ENCODE results near the gene NFIA. TPM values are rescaled to one million over a fixed set of nuclear protein-coding genes. Genes with fewer than 3 reads are reported as not detected.

NFIA gene
- total RNA-seq, 1 experiment from 2014 or later = 0.35 TPM

GRCh38 chr1:61300899-61301298 is 218.5 kb downstream of the NFIA start:
- Histone ChIP-seq H3K9ac (ENCODE audit: extremely low read depth, insufficient read length, low read length) (no peak overlapping the region), H4K8ac (replicated peaks; ENCODE audit: insufficient read length, low read depth, low read length) (no peak overlapping the region), H3K4me1 (ENCODE audit: insufficient read depth, low read length) (peaks cover 12% of the 10 kb centered on the region), H3K23me2 (ENCODE audit: insufficient read length, low read depth, low read length, poor library complexity, severe bottlenecking) (no peaks in the 10 kb centered on the region), H3K4me2 (ENCODE audit: insufficient read depth, insufficient read length, low read length) (no peak overlapping the region), H2BK15ac (ENCODE audit: low read depth, low read length) (no peak overlapping the region), H3T11ph (ENCODE audit: low read length) (no peak overlapping the region), H3K18ac (ENCODE audit: insufficient read length, low read depth, low read length) (no peak overlapping the region), H2BK20ac (ENCODE audit: low read depth, low read length, poor library complexity, severe bottlenecking) (no peak overlapping the region), H4K91ac (ENCODE audit: insufficient read length, low read depth, low read length) (no peak overlapping the region), H3K79me1 (ENCODE audit: insufficient read depth, low read depth, low read length, poor library complexity, severe bottlenecking) (no peaks in the 10 kb centered on the region), H4K5ac (ENCODE audit: insufficient read length, low read depth, low read length) (no peak overlapping the region), H2AFZ (ENCODE audit: low read length) (no peak overlapping the region), H3K4ac (ENCODE audit: low read depth, low read length) (no peak overlapping the region), H3K9me3 (ENCODE audit: control insufficient read depth, low read depth, low read length) (no peaks in the 10 kb centered on the region), H3K27ac (ENCODE audit: insufficient read length, low read depth, low read length) (no peak overlapping the region), H2AK5ac (ENCODE audit: insufficient read length, low read length) (no peak overlapping the region), H3K56ac (ENCODE audit: insufficient read length, low read depth, low read length) (no peak overlapping the region), H2BK12ac (ENCODE audit: insufficient read length, low read depth, low read length) (no peak overlapping the region), H3K79me2 (ENCODE audit: insufficient read depth, low read length) (no peaks in the 10 kb centered on the region), H2BK5ac (ENCODE audit: insufficient read length, low read length) (no peak overlapping the region), H4K20me1 (ENCODE audit: control insufficient read depth, insufficient read depth, insufficient read length) (no peaks in the 10 kb centered on the region), H2BK120ac (ENCODE audit: low read depth, low read length, poor library complexity, severe bottlenecking) (no peak overlapping the region), H3K23ac (ENCODE audit: insufficient read length, low read depth, low read length) (no peak overlapping the region), H3K27me3 (ENCODE audit: insufficient read depth, low read length) (no peaks in the 10 kb centered on the region), H3K14ac (ENCODE audit: insufficient read depth, low read length) (no peak overlapping the region)
- Mint-ChIP-seq H3K4me1 (peaks cover 42 to 44% of the 10 kb centered on the region in 2 experiments), H3K27ac (peak overlapping the region; percentile 85 to 92 (median 88); a peak in 5 of 7 replicates), H3K4me3 (no peak overlapping the region; a peak in 1 of 5 replicates), H3K36me3 (ENCODE audit: insufficient read depth in 1 of 3, low read depth in 3 of 3) (peaks cover 0 to 13% (median 11%) of the 10 kb centered on the region in 3 experiments; a peak in 5 of 7 replicates), H3K9me3 (peaks cover 8 to 9% of the 10 kb centered on the region in 2 experiments; a peak in 4 of 5 replicates), H3K27me3 (ENCODE audit: low read depth) (no peaks in the 10 kb centered on the region; the same call in 1 of the 2 replicates)
- WGBS (ENCODE audit: extremely low coverage, insufficient read length, low lambda C conversion rate) = no CpG with 5 or more reads among the region's 3 CpGs
- DNase-seq = no peak
- TF ChIP-seq CTCF (conservative IDR thresholded peaks at IDR 0.05) = no peak

All from H9 (cell line).